Liver (tissue), 9 donors: Measurements from ENCODE around the gene GPR15LG. TPM values are rescaled to one million over a fixed set of nuclear protein-coding genes. Genes with fewer than 3 reads are reported as not detected.

Source experiments
- DNase-seq: peaks from one replicate; pipeline ENCODE4 v3.0.0-alpha.2; 2017; ENCODE audit warnings: low spot score
- H3K27ac ChIP-seq, 2 donors: one replicate each; pipeline ENCODE4 v1.7.0; 2013; ENCODE audit warnings: inconsistent platforms in 2 of 2, low read length in 2 of 2, control low read depth in 1 of 2, low read depth in 1 of 2, mild to moderate bottlenecking in 1 of 2
- H3K27me3 ChIP-seq, 4 donors: one replicate each; pipeline versions ENCODE4 v1.6.1 to v1.7.0; 2013; ENCODE audit warnings: low read length in 3 of 4, inconsistent platforms in 1 of 4, mild to moderate bottlenecking in 1 of 4, moderate library complexity in 1 of 4; ENCODE audit not compliant: control insufficient read depth in 4 of 4, insufficient read depth in 4 of 4
- H3K36me3 ChIP-seq, 4 donors: one replicate each; pipeline versions ENCODE4 v1.6.1 to v1.7.0; 2013; ENCODE audit warnings: low read length in 3 of 4, mild to moderate bottlenecking in 3 of 4, low read depth in 1 of 4, moderate library complexity in 1 of 4; ENCODE audit not compliant: control insufficient read depth in 4 of 4, insufficient read depth in 3 of 4
- H3K4me1 ChIP-seq, 4 donors: one replicate each; pipeline versions ENCODE4 v1.6.1 to v1.7.0; 2013; ENCODE audit warnings: low read length in 3 of 4, mild to moderate bottlenecking in 3 of 4, moderate library complexity in 1 of 4; ENCODE audit not compliant: control insufficient read depth in 4 of 4, insufficient read depth in 4 of 4
- H3K4me3 ChIP-seq, 3 donors: one replicate each; pipeline versions ENCODE4 v1.6.1 to v1.7.0; 2013; ENCODE audit warnings: low read length in 3 of 3, control low read depth in 1 of 3, low read depth in 1 of 3, mild to moderate bottlenecking in 1 of 3
- H3K9ac ChIP-seq, 2 donors: one replicate each; pipeline ENCODE4 v1.7.0; 2013; ENCODE audit warnings: low read length in 2 of 2, mild to moderate bottlenecking in 2 of 2, moderate library complexity in 2 of 2, control low read depth in 1 of 2, low read depth in 1 of 2
- H3K9me3 ChIP-seq, 4 donors: one replicate each; pipeline versions ENCODE4 v1.6.1 to v1.7.0; 2013; ENCODE audit warnings: low read length in 3 of 4; ENCODE audit not compliant: control insufficient read depth in 4 of 4
- CTCF ChIP-seq: fragments of 150-350 bp; IDR thresholded peaks from 2 replicates; pipeline ENCODE4 v1.5.1; 2017; ENCODE audit warnings: improper control_type of control experiment, low read depth, low read length; ENCODE audit not compliant: missing input control
- EGR1 ChIP-seq, 2 donors: IDR thresholded peaks; 2 replicates each; pipeline ENCODE4 v1.6.1; 2016 to 2018; ENCODE audit warnings: antibody characterized with exemption in 2 of 2, low read depth in 2 of 2
- FOXA2 ChIP-seq: IDR thresholded peaks from 2 replicates; pipeline ENCODE4 v1.6.1; 2016; ENCODE audit warnings: antibody characterized with exemption
- HNF4G ChIP-seq: IDR thresholded peaks from 2 replicates; pipeline ENCODE4 v1.6.1; 2016; ENCODE audit warnings: antibody characterized with exemption
- JUND ChIP-seq, 2 donors: IDR thresholded peaks; 2 replicates each; pipeline ENCODE4 v1.6.1; 2016; ENCODE audit warnings: antibody characterized with exemption in 2 of 2
- MAX ChIP-seq: IDR thresholded peaks from 2 replicates; pipeline ENCODE4 v1.6.1; 2016; ENCODE audit warnings: antibody characterized with exemption
- REST ChIP-seq: IDR thresholded peaks from 2 replicates; pipeline ENCODE4 v1.6.1; 2016; ENCODE audit warnings: antibody characterized with exemption, mild to moderate bottlenecking
- RXRA ChIP-seq, 2 donors: IDR thresholded peaks; 2 replicates each; pipeline ENCODE4 v1.6.1; 2017 to 2018; ENCODE audit warnings: antibody characterized with exemption in 2 of 2, mild to moderate bottlenecking in 1 of 2
- SP1 ChIP-seq: IDR thresholded peaks from 2 replicates; pipeline ENCODE4 v1.6.1; 2018; ENCODE audit warnings: antibody characterized with exemption, mild to moderate bottlenecking
- TAF1 ChIP-seq: conservative IDR thresholded peaks from 2 replicates; pipeline ENCODE4 v1.6.1; 2016; ENCODE audit warnings: antibody characterized with exemption, mild to moderate bottlenecking
- YY1 ChIP-seq: IDR thresholded peaks from 2 replicates; pipeline ENCODE4 v1.6.1; 2016; ENCODE audit warnings: antibody characterized with exemption, mild to moderate bottlenecking
- WGBS: extraction: QIAGEN DNeasy Blood & Tissue Kit; methylation state at CpG from one replicate; pipeline ENCODE4 v1.1.7; 2013; 5-methylcytosine and 5-hydroxymethylcytosine counted together
- polyA plus RNA-seq, 2 donors: library from polyadenylated mRNA; stranded (reverse) in 1 of 2; unstranded in 1 of 2; fragments of 200-250 nt in 1 of 2; fragments of >200 nt in 1 of 2; fragmentation: Nextera tagmentation in 1 of 2; extraction: Ambion mirVana in 1 of 2; gene quantifications; one replicate each; pipeline versions ENCODE4 v1.2.1 to v1.2.3, GENCODE V29; 2013 to 2015
- total RNA-seq, 2 donors: library from RNA; depleted of rRNA; stranded (reverse); fragments of >200 nt; gene quantifications; one replicate each; pipeline ENCODE4 v1.2.3, GENCODE V29; 2014
- donor health status: healthy.
- donor health status: healthy.
- donor health status: healthy.
- donor health status: healthy.
- donor health status: healthy.

The GPR15LG gene
- total and polyA plus RNA-seq, 4 donors = not detected

- Histone ChIP-seq H3K9me3 (no peaks in the 10 kb centered on the region), H3K36me3 (no peaks in the 10 kb centered on the region), H3K4me1 (no peaks in the 10 kb centered on the region), H3K27me3 (peaks cover 0 to 6% (median 0%) of the 10 kb centered on the region in 4 donors), H3K4me3 (no peak overlapping the region), H3K27ac (no peak overlapping the region), H3K9ac (no peak overlapping the region)
- DNase-seq = no peak
- WGBS = 91% methylated on average over 4 of the region's 4 CpGs
- TF ChIP-seq TAF1 (no peak), REST (no peak), YY1 (no peak), HNF4G (no peak), SP1 (no peak), FOXA2 (no peak), RXRA (IDR thresholded peaks at IDR 0.05) (no peak)
These were observed 44.1 kb downstream of the GPR15LG start for GRCh38 chr10:84217746-84218145.

- no peaks in the 10 kb centered on the region for H3K9me3 ChIP-seq
- no peaks in the 10 kb centered on the region for H3K4me1 ChIP-seq
- H3K9ac ChIP-seq = no peak overlapping the region
- H3K36me3 ChIP-seq = no peaks in the 10 kb centered on the region
- no peak overlapping the region for H3K27ac ChIP-seq
- no peak for DNase-seq
- H3K4me3 ChIP-seq = no peak overlapping the region
- peaks cover 0 to 11% (median 3%) of the 10 kb centered on the region in 4 donors for H3K27me3 ChIP-seq
- 81% methylated on average over 8 of the region's 8 CpGs for WGBS
- TF ChIP-seq MAX = no peak
- TF ChIP-seq EGR1 (IDR thresholded peaks at IDR 0.05; ENCODE audit: low read depth in 2 of 2) = no peak
- TF ChIP-seq CTCF = no peak
- TF ChIP-seq TAF1 = no peak
- TF ChIP-seq HNF4G = no peak
- TF ChIP-seq JUND (IDR thresholded peaks at IDR 0.05) = no peak
- no peak for TF ChIP-seq REST
- no peak for TF ChIP-seq SP1
- TF ChIP-seq YY1 = no peak
- TF ChIP-seq RXRA (IDR thresholded peaks at IDR 0.05) = no peak
These were observed 48.3 kb downstream of the GPR15LG start for GRCh38 chr10:84221916-84222315.
